OCI-LY3 (cell line): ENCODE results near the gene PDGFC.

ENCODE experiments used
- EZH2phosphoT487 ChIP-seq: fragments of 200-600 bp; shearing (Covaris generic); IDR thresholded peaks from 2 replicates; pipeline ENCODE4 v1.6.1; 2018; ENCODE audit warnings: antibody characterized with exemption, mixed run types, low read depth
- TF ChIP-seq, protein P1 (sequence below): fragments of 200-600, 300-600 bp; sonication (generic); IDR thresholded peaks from 2 replicates; pipeline ENCODE4 v1.5.1; 2014; ENCODE audit warnings: antibody characterized with exemption, low read length, low read depth

DNA sequence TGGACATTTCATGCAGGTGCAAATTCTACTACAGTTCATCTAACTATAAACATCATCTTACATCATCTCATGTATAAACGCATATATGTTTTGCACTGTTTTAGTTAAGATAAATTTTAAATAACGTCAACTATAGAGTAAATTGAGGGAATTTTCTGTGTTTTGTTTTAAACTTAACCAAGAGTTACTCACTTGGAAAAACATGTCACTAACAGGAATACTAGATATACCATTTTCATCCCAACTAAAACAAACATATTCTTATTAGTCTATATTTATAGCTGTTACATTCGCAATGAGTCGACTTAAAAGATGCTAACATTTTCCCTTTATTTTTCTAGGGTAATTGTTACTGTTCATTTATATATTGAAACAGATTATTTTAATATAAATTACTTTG lies 159.6 kb downstream of the PDGFC start:
- TF ChIP-seq, protein P1, sequence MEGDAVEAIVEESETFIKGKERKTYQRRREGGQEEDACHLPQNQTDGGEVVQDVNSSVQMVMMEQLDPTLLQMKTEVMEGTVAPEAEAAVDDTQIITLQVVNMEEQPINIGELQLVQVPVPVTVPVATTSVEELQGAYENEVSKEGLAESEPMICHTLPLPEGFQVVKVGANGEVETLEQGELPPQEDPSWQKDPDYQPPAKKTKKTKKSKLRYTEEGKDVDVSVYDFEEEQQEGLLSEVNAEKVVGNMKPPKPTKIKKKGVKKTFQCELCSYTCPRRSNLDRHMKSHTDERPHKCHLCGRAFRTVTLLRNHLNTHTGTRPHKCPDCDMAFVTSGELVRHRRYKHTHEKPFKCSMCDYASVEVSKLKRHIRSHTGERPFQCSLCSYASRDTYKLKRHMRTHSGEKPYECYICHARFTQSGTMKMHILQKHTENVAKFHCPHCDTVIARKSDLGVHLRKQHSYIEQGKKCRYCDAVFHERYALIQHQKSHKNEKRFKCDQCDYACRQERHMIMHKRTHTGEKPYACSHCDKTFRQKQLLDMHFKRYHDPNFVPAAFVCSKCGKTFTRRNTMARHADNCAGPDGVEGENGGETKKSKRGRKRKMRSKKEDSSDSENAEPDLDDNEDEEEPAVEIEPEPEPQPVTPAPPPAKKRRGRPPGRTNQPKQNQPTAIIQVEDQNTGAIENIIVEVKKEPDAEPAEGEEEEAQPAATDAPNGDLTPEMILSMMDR: no peak
- TF ChIP-seq EZH2phosphoT487: no peak
